ENCODE data around the gene TRAPPC2.
"Not testable (repeated sequence)": the region's sequence is repeated elsewhere in the genome, so short reads cannot be mapped to it uniquely, and the experiment has no call there.

The TRAPPC2 gene

DNA sequence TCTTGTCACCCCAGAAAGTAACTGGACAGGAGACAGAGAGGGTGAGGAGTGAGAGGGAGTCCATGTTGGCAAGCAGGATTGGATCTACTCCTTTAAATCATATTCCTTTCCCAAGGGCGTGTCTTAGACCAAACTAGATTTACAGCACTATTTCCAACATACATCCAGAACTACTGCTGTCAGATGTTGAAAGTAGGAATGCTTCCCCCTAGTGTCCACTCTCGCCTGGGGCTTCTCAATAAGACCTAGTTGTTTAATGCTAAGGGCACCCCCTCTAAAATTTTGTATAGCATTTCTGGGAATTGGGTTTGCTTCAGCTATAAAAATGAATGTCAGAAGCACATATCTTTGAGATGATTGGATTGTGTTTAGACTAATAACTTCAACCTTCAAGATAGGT, 13.4 kb upstream of the TRAPPC2 start:
- no peak for DNase-seq (ENCODE audit: low read depth)

DNA sequence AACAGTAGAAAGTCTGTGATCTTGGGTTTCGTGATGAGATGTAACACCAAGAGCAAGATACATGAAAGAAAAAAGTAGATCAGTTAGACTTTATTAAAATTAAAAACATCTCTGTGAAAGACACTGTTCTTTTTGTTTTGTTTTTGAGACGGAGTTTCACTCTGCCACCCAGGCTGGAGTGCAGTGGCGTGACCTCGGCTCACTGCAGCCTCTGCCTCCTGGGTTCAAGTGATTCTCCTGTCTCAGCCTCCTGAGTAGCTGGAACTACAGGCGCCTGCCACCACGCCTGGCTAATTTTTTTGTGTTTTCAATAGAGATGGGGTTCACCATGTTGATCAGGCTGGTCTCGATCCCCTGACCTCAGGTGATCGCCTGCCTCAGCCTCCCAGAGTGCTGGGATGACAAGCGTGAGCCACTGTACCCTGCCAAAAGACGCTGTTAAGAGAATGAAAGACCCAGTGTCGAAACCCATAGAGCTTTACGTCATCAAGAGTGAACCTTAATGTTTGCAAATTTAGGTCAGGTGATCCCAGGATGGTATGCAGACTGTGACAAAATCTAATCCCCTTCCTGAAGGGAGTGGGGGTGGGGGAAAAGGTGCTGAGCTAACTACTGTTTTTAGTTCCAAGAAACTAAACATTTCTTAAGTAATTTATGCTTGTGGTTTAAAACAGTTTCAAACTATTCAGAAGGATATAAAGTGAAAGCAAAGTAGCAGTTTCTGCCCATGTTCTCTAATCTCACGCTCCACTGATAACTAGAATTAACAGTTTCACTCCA, 8.2 kb upstream of the TRAPPC2 start:
- no peak for DNase-seq (ENCODE audit: low read depth)

DNA sequence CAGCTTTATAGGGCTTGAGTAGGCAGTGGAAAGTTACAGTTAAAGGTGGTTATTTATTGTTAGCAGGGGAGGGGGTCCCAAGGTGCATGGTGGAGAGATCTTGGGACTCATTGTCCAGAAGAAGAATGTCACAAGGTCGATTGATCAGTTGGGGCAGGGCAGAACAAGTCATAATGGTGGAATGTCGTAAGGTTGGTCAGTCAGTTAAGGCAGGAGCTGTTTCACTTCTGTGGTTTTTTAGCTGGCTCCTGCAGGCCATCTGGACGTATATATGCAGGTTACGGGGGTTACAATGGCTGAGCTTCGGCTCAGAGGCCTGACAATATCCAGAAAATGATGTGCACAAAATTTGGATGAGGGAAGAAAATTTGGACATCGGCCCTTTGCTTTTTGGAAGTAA, 7.3 kb upstream of the TRAPPC2 start:
- no peak for DNase-seq (ENCODE audit: low read depth)

DNA sequence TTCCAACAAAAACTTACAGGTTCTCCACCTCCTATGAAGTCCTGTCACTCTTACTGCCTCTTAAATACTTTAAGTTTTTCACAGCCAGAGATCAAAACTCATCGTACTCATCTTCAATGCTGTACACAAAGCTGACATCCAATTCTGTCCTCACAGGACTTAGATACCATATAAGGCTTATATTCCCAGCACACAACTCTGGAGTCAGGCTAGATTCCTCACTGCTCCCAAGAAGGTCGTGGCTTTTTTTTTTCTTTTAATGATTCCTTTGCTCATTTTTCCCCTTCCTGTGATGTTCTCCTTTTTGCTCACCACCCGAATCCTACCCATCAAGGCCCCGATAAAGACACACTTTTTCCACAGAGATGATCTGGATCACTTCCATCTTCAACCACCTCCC, 914 bp downstream of the TRAPPC2 start:
- no peak for DNase-seq (ENCODE audit: low read depth)

DNA sequence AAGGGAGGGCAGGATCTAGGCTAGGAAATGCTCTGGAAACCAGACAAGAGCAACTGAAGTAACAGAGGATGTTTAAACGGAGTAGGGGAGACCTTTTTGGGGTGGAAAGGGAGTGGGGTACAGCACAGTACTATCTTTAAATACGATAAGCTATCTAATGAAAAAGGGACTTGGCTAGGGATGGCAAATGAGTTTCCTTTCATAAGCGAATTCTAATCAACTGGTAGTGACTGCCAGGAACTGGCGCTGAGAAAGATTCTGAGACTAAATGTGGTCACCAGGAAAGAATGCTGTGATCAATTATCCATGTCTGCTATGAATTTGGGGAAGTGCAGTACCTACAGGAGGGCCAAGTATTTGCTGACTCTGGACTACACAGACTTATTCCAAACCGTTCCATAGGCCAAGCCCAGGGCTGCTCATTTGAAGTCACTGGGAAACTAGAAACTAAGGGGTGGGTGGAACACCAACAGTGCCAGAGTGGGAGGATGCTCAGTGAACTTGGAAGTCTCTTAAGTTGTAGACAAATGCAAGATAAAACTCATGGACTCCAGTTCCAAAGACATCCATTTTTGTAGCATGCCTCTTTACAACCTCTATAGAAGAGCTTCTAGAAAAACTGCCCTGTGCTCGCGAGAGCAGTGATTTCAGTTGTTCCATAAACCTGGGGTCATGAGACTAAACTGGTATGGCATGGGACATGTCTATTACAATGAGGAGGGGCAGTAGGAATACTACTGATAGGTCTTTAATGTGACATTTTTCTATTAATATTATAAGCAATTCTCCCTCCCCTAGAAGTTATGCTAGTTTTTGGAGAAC, 2.0 kb downstream of the TRAPPC2 start:
- DNase-seq (ENCODE audit: low read depth), result no peak

DNA sequence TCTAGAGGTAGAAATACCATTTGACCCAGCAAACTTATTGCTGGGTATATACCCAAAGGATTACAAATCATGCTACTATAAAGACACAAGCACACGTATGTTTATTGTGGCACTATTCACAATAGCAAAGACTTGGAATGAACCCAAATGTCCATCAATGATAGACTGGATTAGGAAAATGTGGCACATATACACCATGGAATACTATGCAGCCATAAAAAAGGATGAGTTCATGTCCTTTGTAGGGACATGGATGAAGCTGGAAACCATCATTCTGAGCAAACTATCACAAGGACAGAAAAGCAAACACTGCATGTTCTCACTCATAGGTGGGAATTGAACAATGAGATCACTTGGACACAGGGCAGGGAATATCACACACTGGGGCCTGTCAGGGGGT, 3.9 kb downstream of the TRAPPC2 start:
- DNase-seq (ENCODE audit: low read depth), result not testable (repeated sequence)

DNA sequence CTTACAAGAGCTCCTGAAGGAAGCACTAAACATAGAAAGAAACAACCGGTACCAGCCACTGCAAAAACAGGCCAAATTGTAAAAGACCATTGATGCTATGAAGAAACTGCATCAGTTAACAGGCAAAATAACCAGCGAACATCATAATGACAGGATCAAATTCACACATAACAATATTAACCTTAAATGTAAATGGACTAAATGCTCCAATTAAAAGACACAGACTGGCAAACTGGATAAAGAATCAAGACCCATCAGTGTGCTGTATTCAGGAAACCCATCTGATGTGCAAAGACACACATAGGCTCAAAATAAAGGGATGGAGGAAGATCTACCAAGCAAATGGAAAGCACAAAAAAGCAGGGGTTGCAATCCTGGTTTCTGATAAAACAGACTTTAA, 7.8 kb downstream of the TRAPPC2 start:
- not testable (repeated sequence) for DNase-seq (ENCODE audit: low read depth)

DNA sequence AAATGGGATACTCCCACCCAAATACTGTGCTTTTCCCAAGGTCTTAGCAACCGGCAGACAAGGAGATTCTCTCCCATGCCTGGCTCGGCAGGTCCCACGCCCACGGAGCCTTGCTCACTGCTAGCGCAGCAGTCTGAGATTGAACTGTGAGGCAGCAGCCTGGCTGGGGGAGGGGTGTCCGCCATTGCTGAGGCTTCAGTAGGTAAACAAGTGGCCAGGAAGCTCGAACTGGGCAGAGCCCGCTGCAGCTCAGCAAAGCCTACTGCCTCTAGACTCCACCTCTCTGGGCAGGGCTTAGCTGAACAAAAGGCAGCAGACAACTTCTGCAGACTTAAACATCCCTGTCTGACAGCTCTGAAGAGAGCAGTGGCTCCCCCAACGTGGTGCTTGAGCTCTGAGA, 9.5 kb downstream of the TRAPPC2 start:
- DNase-seq (ENCODE audit: low read depth), result not testable (repeated sequence)

DNA sequence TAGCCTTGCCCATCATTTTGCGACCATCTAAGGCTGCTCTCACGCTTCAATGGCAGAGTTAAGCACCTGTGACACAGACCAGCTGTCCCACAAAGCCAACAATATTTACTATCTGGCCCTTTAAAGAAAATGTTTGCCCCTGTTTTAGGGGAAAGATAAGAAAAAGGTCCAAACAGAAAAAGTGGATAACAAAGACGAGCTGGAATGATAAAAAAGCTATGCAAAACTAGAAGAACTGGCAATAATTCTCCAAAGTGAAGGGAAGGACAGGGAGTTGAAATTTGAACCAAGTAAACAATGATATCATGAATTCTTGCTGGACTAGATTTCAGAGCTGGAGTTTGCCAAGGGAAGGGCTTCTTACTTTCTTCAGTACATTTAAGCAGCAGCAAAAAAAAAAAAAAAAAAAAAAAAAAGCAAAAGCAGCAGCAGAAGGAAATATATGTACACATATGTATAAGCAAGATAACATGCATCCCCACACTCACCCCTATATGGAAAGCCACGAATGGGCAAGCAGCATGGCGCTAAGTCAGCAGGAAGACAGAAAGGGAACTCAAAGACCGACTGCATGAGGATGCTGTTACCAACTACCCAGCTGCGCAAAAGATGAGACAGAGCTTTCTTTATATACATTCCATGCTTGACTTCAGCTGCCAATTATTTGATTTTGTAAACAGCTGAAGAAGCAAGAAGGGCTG, 12.5 kb downstream of the TRAPPC2 start:
- no peak for DNase-seq (ENCODE audit: low read depth)

DNA sequence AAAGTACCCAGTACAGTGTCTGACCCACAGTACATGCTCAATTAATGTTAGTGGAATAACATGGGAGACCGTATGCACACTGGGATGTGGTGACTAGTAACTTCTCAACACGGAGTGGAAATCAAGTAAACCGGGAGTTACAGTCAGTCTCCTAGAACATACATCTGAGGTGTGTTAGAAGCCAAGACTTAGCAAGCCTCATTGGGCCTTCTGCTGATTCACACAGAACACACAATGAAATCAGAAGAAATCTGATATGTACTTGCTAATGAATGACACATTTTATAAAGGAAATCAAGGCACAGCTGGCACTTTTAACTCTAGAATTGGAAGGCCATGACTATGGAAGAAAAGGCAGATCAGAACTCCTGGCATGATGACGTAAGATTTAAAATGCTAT, 13.0 kb downstream of the TRAPPC2 start:
- no peak for DNase-seq (ENCODE audit: low read depth)

DNA sequence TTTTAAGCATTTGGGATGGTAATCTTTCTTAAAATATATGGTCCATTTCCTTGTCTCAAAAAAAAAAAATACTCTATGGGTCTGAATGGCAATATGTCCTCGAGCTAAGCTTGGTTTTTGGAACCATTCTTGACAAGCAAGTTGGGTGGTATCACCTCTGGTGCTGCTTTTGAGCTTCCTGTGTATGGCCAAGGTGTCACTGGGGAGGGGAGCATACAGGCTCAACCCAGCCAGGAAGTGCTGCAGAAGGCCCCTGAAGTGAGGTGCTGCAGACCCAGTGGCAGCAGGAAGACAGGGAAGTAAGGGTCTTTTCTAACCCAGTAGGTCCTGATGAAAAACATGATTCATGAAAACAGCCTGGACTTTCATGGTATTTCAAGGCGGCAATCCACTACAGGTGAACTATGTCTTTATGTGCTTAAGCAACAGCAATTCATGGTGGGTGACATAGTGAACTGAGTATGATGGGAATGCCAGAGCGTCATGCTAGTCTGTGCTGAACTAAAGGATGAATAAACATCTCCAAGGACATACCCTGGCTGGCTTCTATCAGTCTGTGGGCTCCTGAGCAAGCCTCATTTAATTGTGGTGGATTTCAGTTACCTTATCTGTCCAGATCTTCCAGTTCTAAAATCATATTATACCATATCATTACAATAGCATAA, 15.1 kb downstream of the TRAPPC2 start:
- no peak for DNase-seq (ENCODE audit: low read depth)

DNA sequence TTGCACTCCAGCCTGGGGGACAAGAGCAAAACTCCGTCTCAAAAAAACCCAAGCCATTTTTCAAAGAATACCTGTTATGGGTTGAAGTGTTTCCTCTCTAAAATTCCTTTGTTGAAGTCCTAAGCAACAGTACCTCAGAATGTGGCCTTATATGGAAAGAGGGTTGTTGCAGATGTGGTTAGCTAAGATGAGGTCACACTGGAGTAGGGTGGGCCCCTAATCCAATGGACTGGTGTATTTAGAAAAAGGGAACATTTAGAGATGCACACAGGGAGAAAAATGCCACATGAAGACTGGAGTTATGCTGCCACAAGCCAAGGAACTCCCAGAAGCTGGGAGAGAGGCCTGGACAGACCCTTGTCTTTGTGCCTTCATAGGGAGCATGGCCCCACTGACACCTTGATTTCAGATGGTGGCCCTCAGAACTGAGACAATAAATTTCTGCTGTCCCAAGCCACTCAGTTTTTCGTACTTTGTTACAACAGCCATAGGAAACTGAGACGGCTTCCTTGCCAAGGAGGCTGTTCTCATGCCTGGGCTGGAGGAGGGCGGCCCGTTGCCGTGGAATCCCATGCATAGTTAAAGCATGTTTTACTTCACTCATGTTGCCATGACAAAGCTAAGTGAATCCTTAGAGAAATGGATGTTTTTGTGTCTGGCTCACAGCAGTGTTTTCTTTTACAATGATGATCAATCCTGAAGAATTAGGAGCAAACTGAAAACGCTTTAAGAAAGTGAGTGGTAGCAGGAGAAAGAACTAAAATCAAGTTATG, 16.5 kb downstream of the TRAPPC2 start:
- DNase-seq (ENCODE audit: low read depth), result peak; percentile 58

DNA sequence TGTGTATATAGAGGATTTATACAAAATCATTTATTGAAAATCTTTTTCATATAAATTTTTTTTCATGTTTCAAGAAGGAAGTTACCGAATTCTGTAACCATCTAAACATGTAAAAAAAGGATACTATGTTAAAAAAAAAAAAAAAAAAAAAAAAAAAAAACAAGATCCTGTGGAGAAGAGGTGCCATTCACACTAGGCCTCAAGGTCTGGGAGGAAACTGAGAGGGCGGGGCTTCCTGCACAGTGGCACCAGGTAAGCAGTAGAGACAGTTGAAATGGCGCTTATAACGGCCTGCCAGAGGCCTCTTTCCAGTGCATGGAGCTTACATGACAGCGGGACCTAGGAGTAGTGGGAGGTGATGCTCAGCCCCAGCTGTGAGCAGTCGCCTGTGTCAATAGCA, 17.5 kb downstream of the TRAPPC2 start:
- DNase-seq (ENCODE audit: low read depth), result no peak

DNA sequence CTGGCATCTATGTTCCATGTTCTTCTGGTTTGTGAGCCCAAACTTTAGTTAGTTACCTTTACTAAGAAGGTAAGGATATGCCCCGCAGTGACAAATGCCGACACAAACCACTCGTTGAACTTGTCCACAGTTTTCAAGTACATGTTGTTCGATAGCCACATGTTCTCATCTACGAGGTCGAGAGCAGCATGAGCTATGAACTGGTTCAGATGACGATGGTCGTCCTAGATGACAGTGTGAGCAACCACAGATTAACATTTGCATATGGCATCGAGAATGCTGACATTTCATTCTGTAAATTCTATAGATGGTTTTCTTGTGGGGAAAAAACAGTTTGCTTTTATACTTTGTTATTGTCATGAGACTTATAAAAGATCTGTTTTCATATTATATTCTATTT, 18.0 kb downstream of the TRAPPC2 start:
- DNase-seq (ENCODE audit: low read depth), result no peak

DNA sequence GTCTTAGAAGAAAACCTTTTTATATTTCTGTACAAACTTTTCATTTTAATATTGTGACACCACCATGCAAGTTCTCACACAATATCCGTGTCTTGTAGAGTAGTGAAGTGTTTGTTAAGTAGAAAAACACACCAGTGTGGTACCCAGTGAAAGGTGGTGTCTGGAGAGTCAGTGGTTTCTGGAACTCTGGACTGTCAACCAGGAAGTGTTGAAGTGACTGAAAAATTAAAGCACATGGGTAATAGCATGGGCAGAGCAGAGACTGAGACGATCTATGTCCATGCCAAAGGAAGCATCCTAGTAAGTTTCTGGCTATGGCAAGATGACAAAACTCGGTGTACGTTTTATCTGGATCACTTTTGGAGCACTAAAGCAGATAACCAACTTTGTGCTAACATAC, 23.3 kb downstream of the TRAPPC2 start:
- DNase-seq (ENCODE audit: low read depth), result no peak

DNA sequence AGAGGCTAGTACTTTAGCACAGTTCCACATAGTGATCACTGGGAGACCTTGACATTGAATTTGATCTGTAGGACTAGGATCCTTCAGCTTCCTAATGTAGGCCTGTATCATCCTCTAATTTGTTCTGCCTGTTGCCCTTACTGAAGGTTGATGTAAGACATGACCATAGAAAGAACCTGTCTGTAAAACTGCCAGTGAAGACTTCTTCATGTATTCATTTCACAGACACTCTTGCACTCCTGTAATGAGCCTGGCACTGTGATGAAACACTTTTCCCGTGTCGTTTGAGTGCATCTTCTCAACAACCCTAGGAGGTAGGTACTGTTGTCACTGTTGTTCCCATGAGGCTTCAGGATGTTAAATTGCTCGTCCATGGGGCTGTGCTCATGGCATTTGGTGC, 30.8 kb downstream of the TRAPPC2 start:
- no peak for DNase-seq (ENCODE audit: low read depth)

DNA sequence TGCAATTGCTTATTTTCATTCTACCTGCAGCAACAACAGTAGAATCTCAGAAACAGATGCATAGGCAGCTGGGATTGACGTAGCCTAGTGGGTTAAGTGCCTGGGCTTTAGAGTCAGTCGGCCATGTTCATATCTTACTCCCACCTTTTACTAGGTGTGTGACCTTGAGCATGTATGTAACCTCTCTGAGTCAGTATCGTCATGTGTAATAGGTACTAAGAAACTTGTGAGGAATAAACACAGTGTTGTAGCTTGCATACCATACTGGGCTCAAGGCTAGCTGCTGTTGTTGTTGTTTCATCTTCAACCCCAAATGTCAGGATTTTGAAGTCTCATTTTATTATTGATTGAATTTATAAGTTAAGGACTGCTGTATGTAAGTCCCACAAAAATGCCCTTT, 31.3 kb downstream of the TRAPPC2 start:
- DNase-seq (ENCODE audit: low read depth), result no peak

DNA sequence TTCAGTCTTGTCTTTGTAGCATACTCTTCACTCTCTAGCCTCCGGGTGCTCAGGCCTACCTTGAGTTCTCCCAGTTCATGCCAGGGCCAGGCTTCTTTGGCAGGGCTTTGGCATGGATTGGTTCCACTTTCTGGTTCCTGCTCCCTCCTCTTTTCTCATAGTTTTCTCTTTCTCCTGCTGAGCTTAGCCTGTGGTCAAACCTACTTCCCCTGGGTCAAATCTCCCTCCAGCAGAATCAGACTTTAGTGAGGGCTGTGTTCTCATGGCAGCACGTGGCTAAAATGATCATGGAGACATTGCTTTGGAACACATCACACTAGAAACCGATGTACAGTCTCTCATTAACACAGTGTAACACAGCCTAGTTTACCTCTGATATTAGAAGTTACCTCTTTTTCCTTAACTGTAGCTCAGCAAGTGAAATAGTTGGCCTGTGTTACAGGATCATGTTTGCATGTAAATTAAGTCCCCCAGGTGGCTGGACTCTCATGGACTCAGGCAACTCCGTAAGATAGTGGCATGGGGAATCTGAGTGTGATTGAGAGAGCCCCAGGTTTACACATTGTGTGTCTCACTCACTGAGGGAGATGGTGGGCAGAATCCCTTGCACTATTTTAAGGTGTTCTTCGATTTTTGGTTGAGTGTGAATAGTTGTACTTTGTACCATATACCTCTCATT, 32.2 kb downstream of the TRAPPC2 start:
- no peak for DNase-seq (ENCODE audit: low read depth)

DNA sequence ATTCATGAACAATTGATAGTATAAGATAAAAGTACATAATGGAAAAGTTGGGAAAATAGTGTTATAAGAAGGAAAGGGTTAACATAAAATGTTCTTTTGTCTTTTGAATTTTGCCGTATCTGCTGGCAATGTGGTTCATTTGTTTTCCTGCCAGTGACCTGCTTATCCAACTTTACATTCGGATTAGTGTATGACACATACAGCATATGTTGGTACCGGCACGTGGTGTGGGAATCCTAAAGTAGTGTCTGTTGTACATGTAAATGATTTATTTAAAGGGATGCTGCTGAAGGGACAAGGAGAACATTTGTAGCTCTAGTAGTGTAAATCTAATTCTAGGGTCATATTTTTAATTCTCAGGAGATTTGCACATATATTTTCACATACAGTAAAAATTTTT, 34.0 kb downstream of the TRAPPC2 start:
- no peak for DNase-seq (ENCODE audit: low read depth)

DNA sequence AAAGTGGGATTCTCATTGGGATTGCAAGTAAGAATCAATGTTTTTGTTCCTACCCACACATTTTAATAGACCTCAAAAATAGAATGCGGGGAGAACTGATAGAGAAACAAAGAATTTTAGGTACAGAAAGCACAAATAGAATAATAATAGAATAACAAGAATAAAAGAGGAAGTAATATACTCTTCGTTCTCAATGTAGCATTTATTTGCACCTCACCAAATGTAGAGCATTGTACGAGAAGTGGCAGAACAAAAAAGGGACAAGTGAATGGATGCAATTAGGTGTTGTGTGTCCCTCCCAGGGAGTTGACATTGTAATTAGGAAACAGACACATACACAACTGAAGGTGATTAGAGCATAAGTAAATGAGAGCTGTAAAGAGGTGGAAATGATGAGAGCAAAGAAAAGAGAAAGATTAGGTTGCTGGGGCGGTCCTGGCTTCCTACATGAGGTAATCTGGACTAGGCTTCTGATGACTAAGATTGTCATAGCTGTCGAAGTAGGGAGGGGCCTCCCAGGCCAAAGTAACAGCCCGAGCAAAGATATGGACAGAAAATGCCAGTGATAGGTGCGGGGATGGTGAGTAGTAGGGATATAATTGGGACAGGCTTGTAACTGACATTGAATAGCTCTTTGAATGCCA, 35.1 kb downstream of the TRAPPC2 start:
- no peak for DNase-seq (ENCODE audit: low read depth)

DNA sequence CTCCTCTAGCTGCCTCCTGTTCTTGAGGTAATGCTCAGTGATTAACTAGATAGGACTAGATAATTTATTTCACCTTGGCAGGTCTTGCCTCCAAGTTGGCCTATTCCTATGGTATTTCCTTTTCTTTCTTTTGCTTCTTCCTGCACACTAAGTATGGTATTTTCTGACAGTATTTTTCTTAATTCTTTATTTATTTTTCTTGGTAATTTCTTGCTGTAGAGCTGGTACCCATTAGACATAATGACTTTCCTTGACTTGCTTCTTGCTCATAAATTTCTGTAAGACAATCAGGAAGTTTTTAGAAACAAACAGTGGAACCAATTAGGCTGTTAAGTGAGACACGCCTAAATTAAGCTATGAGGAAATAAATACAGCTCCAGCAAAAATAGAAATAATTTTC, 36.0 kb downstream of the TRAPPC2 start:
- no peak for DNase-seq (ENCODE audit: low read depth)

Data from GM04503 (cell line).